Measurements from ENCODE around the gene PLK4.
"Not testable (repeated sequence)": the region's sequence is repeated elsewhere in the genome, so short reads cannot be mapped to it uniquely, and the experiment has no call there.

PLK4 gene

GRCh38 chr4:127880763-127881562 is at the start of gene PLK4:
Gene PLK4, plus strand, starts transcription at chr4:127880893. Its CDS starts 242 bp downstream, at chr4:127881135.
- peak; percentile 93 for DNase-seq

DNA sequence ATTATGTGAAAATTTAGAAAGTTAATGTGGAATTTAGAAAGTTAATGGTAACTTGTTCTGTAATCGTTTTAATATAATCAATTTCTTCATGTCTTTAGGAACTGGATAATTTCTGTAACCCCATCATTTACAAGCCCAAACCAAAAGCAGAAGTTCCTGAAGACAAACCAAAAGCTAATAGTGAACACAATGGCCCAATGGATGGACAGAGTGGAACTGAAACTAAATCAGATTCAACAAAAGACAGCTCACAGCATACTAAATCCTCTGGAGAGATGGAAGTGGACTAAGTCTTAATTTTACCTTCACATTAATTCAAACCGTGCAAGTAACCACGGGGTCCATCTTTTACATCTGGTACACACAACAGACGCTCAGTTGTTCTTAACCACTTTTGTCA is 48.1 kb upstream of the PLK4 start:
- DNase-seq, result no peak

- no peak for DNase-seq
Measured at GRCh38 chr4:127843704-127844600, 36.7 kb upstream of the PLK4 start.

- DNase-seq, result no peak
Measured at GRCh38 chr4:127844601-127845116, 36.0 kb upstream of the PLK4 start.

- no peak for DNase-seq
Measured at GRCh38 chr4:127846061-127846460, 34.6 kb upstream of the PLK4 start.

GRCh38 chr4:127846765-127847164 is 33.9 kb upstream of the PLK4 start:
- DNase-seq, result no peak

GRCh38 chr4:127849505-127850234 is 31.0 kb upstream of the PLK4 start:
- DNase-seq, result no peak

GRCh38 chr4:127852661-127853060 is 28.0 kb upstream of the PLK4 start:
- DNase-seq, result no peak

GRCh38 chr4:127856196-127856812 is 24.4 kb upstream of the PLK4 start:
- no peak for DNase-seq

- no peak for DNase-seq
Measured at GRCh38 chr4:127856813-127857447, 23.8 kb upstream of the PLK4 start.

DNA sequence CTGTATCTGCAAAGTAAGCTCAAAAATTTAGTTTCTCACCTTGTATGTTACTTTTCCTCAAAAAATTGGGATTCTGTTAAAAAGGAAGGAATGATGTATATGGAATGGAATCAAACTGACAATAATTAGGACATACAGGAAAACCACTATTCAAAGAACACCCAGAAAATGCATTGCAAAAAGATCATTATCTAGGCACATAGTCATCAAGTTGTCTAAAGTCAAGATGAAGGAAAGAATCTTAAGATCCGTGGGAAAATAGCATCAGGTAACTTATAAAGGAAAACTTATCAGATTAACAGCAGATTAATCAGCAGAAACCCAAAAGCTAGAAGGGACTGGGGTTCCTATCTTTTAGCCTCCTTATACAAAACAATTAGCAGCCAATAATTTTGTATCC is 23.1 kb upstream of the PLK4 start:
- no peak for DNase-seq

GRCh38 chr4:127868196-127868595 is 12.5 kb upstream of the PLK4 start:
- no peak for DNase-seq

- no peak for DNase-seq
Measured at GRCh38 chr4:127870281-127870680, 10.4 kb upstream of the PLK4 start.

DNA sequence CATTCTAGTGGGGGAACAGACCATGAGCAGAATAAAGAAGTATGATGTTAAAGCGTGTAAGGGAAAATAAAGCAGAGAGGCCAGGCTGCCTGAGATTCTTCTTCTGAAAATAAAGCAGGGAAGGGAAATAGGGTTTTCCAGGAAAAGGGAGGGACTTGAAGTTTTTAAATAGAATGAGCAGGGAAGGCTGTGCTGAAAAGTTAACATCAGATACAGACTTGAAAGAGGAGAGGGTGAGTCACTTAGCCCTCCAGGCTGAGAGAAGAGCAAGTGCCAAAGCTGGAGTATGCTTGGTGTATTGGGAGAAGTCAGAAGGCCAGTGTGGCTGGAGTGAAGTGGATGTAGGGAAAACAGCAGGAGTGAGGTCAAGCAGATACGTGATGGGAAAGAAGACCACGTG is 10.0 kb upstream of the PLK4 start:
- no peak for DNase-seq

- no peak for DNase-seq
Measured at GRCh38 chr4:127875791-127876190, 4.9 kb upstream of the PLK4 start.

DNA sequence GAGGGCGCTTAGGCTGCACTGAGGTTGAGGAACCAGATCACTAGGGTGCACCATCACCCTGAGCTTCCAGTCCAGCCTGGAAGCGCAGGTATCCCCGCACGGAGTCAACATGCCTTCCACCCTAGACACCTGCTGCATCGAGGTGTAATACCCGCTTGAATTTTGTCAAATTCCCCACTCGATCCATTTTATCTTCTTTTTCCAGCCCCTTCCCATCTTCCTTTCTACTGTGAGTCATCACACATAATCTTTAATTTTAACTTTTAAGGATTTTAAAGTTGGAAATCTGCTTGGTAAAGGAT is 821 bp downstream of the PLK4 start:
- no peak for DNase-seq

- DNase-seq, result no peak
Measured at GRCh38 chr4:127888559-127888958, 7.9 kb downstream of the PLK4 start.

DNA sequence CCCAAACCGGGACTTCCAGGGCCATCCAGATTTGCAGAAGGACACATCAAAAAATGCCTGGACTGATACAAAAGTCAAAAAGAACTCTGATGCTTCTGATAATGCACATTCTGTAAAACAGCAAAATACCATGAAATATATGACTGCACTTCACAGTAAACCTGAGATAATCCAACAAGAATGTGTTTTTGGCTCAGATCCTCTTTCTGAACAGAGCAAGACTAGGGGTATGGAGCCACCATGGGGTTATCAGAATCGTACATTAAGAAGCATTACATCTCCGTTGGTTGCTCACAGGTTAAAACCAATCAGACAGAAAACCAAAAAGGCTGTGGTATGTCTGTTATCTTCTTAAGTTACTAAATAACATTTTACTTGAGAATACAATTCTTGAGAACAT is 9.2 kb downstream of the PLK4 start:
- DNase-seq, result no peak

DNA sequence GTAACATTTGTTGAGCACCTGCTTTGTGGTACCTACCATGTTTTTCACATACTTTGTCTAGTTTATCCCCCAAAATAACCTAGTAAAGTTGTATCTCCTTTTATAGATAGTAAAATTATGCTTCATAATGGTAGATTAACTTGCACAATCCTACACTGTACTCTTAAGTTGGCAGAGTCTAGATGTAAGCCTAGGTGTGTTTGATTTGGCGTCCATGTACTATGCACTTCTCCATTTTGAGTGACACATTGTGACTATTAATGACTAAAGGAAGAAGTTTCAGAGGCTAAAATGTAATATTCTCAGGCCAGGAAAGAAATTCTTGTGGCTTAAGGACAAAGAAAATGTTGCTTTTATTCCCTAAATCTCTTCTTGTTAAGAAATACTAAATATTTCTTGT is 15.4 kb downstream of the PLK4 start:
- no peak for DNase-seq

GRCh38 chr4:127896528-127896927 is 15.8 kb downstream of the PLK4 start:
- DNase-seq, result no peak

GRCh38 chr4:127899682-127900081 is 19.0 kb downstream of the PLK4 start:
- not testable (repeated sequence) for DNase-seq

DNA sequence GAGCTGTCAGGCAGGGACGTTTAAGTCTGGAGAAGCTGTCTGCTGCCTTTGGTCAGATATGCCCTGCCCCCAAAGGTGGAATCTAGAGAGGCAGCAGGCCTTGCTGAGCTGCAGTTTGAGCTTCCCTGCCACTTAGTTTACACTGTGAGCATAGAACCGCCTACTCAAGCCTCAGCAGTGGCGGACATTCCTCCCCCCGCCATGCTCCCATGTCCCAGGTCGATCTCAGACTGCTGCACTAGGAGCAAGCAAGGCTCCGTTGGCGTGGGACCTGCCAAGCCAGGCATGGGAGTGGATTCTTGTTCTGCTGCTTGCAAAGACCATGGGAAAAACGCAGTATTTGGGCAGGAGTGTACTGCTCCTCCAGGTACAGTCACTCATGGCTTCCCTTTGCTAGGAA is 24.3 kb downstream of the PLK4 start:
- DNase-seq, result no peak

All from NCI-H526 treated with DMSO at 0.1 percent for 48 hours (cell line).